NCI-H2196 treated with DMSO at 0.1 percent for 48 hours (cell line): ENCODE data around the gene GMCL1.

Experiments
- DNase-seq: peaks from one replicate; lab custom pipeline; 2025; ENCODE audit not compliant: unreplicated experiment; lab: John Stamatoyannopoulos, UW

The GMCL1 gene

DNA sequence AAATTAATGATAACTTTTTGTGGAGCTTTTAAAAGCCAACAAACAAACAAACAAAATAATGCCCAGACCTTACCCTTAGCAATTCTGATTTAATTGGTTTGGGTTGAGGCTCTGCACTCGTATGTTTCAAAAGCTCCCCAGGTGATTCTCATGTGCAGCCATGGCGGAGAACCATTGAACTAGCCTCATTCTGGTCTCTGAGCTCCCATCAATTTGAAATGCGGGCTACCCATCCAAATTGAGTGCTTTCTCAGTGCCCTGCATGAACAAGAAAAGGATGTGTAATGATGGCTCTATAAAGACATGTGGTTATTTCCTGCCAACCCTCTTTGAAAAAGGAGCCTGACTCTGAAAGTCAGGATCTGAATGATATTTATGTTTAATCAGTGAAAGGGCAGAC lies 93.7 kb downstream of the GMCL1 start:
- no peak for DNase-seq

DNA sequence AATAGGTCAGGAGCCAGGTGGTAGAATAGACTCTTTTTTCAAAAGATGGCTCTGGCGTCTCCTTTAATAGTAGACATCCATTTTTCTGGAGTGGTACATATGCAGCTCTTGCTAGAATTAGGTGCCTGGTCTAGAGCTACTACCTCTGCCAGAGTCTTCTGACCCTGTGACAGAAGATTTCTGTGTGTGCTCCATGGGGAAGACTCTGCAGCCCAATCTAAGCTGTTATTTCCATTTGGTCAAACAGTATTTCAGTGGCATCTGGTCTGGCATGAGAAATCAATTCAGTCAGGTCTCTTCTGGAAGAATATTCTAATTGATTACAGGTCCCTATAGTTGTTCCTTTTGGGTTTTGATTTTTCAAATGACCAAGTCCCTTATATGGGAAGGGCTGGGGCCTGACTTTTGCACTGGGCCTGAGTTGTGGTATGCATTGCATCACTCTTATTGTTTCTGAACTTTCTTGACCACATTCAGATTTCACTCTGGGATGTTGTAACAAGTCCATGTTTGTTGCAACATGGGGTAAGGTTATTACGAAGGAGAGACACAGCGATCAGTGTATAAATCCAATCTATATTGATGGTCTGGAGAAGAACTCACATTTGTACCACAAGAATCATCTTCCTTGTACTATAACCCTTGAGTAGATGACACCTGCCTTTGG lies 97.5 kb downstream of the GMCL1 start:
- no peak for DNase-seq
